SH-SY5Y (cell line): ENCODE results near the gene PRR7.

ENCODE experiments used
- GATA2 ChIP-seq: IDR thresholded peaks from 2 replicates; pipeline ENCODE4 v1.6.1; 2011; ENCODE audit warnings: mild to moderate bottlenecking, low read depth, low read length
- GATA3 ChIP-seq: IDR thresholded peaks from 2 replicates; pipeline ENCODE4 v1.6.1; 2011; ENCODE audit warnings: low read depth, mild to moderate bottlenecking, low read length, moderate library complexity

GRCh38 chr5:177444106-177445051 lies 2.2 kb upstream of the PRR7 start:
- TF ChIP-seq GATA3, result no peak
- no peak for TF ChIP-seq GATA2
